ENCODE results near the gene NBEA.
"Not testable (repeated sequence)": the region's sequence is repeated elsewhere in the genome, so short reads cannot be mapped to it uniquely, and the experiment has no call there.

NBEA gene

DNA sequence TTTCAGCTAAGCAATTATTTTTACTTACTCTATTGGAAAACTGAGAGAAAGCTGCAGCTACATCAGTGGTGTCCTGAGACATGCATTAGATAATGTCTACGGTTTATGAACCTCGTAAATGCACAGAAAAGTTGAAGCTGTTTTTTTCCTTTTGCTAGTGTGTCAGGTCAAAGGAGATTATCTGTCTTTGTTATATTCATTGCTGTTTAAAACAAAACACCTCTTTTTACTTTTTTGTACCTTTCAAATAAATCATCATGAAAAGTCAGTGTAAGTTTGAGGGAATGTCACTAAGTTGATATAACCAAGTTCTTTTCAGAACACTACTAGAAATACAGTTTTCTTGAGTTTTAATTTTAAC lies 2.2 kb downstream of the NBEA start:
- no peak overlapping the region for H3K4me3 ChIP-seq (replicated peaks in 1 of 2; ENCODE audit: low read depth in 2 of 2, low read length in 2 of 2)
- TF ChIP-seq, protein P1, sequence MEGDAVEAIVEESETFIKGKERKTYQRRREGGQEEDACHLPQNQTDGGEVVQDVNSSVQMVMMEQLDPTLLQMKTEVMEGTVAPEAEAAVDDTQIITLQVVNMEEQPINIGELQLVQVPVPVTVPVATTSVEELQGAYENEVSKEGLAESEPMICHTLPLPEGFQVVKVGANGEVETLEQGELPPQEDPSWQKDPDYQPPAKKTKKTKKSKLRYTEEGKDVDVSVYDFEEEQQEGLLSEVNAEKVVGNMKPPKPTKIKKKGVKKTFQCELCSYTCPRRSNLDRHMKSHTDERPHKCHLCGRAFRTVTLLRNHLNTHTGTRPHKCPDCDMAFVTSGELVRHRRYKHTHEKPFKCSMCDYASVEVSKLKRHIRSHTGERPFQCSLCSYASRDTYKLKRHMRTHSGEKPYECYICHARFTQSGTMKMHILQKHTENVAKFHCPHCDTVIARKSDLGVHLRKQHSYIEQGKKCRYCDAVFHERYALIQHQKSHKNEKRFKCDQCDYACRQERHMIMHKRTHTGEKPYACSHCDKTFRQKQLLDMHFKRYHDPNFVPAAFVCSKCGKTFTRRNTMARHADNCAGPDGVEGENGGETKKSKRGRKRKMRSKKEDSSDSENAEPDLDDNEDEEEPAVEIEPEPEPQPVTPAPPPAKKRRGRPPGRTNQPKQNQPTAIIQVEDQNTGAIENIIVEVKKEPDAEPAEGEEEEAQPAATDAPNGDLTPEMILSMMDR (IDR thresholded peaks at IDR 0.05; ENCODE audit: low read depth, low read length): no peak
- DNase-seq (ENCODE audit: low read depth in 2 of 2): no peak

DNA sequence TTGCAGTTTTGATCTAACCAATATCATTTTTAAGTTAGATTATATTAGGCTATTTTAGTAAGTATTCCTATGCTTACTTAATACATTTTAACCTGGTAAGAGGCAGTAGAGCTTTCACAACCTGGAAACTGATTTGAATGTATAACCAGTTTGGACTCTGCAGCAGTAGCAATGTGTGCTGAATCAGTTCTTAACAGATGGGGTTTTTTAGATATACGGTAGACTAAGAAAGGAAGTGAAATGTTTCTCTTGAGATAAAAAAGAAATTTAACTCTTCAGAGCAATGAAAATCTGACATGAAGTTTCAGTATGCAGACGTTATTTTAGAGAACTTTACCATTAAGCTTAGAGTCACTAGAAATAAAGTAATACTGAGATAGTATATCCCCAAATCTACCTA lies 2.7 kb downstream of the NBEA start:
- TF ChIP-seq, protein P1 (IDR thresholded peaks at IDR 0.05; ENCODE audit: low read depth, low read length): no peak
- H3K4me3 ChIP-seq (replicated peaks in 1 of 2; ENCODE audit: low read depth in 2 of 2, low read length in 2 of 2): no peak overlapping the region
- DNase-seq (ENCODE audit: low read depth in 2 of 2): no peak

DNA sequence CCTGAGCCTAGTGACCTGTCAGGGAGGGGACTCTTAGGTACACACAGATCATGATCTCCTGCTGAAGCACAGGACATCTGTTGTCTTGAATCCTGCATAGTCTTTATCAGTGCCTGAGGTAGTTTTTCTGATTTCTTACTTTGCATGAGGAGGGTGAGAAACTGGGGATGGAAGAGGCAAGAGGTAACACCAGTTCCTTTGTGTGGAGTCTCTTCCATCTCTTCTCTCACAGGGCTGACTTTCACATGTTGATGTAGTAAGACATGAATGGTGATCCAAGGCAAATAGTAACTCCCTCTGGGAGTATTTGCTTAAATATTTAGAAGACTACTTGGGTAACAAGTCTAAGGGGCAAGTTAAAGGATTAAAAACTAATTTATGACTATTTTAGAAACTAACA lies 9.5 kb downstream of the NBEA start:
- TF ChIP-seq, protein P1 (IDR thresholded peaks at IDR 0.05; ENCODE audit: low read depth, low read length): no peak
- H3K4me3 ChIP-seq (replicated peaks in 1 of 2; ENCODE audit: low read depth in 2 of 2, low read length in 2 of 2): no peak overlapping the region
- DNase-seq (ENCODE audit: low read depth in 2 of 2): no peak

DNA sequence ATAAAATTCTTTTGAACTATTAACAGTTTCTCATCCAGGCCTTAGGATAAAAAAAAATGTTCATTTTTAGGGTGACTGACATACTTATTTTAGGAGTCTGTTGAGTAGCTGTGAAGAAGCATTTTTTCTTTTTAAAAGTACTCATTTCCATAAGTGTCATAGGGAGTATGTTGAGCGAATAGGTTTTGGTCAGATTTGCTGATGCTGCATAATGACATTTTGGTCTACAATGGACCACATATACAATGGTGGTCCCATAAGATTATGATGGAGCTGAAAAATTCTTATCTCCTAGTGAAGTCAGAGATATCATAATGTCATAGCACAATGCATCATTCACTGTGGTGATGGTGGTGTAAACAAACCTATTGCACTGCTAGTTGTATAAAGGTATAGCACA lies 17.4 kb downstream of the NBEA start:
- TF ChIP-seq, protein P1 (IDR thresholded peaks at IDR 0.05; ENCODE audit: low read depth, low read length): no peak
- no peak overlapping the region for H3K4me3 ChIP-seq (replicated peaks in 1 of 2; ENCODE audit: low read depth in 2 of 2, low read length in 2 of 2)
- DNase-seq (ENCODE audit: low read depth in 2 of 2): no peak

DNA sequence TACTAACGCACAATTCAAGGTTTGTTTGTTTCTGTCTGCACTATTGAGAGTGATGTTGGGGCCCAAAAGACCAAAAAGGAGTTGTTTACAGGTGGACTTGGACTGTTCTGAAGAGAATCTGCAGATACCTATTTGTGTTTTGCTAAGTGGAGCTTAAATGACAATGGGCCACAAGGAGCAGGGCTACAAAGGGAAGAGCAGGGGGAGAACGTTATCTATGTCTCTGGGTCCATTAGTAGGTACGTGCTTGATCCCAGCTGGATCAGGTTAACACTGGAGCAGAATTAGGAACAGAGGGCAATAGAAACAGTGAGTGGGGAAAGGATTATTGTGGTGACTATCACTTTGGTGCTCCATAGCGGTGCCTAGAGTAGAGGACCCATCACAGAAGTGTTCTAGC lies 22.5 kb downstream of the NBEA start:
- DNase-seq (ENCODE audit: low read depth in 2 of 2): no peak
- no peak overlapping the region for H3K4me3 ChIP-seq (replicated peaks in 1 of 2; ENCODE audit: low read depth in 2 of 2, low read length in 2 of 2)
- TF ChIP-seq, protein P1 (IDR thresholded peaks at IDR 0.05; ENCODE audit: low read depth, low read length): no peak

DNA sequence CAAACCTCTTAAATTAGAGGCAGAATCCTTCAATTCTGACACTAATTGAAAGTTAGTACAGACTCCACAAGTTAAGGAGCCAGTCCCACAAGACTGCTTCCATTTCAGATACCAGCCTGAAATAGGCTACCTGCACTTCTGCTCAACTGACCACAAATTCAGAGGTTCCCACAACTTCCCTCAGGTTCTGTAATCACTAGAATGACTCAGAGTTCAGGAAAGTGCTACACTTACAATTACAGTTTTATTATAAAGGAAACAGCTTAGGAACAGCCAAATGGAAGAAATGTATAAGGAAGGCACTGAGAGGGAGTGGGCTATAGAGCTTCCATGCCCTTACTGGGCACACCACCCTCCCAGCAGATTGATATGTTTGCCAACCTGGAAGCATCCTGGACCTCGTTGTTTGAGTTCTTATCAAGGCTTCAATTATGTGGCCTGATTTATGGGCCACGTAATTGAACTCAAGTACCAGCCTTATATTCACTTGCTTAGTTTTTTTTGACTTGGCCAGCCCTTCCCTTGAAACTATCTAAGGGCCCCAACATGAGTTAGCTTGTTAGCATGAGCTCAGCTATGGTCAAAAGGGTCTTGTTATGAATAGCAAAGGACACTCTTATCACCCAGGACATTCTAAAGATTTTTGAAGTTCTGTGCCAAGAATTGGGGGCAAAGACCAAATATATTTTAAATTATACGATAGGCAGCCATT lies 25.9 kb downstream of the NBEA start:
- TF ChIP-seq, protein P1 (IDR thresholded peaks at IDR 0.05; ENCODE audit: low read depth, low read length): no peak
- H3K4me3 ChIP-seq (replicated peaks in 1 of 2; ENCODE audit: low read depth in 2 of 2, low read length in 2 of 2): no peak overlapping the region
- no peak for DNase-seq (ENCODE audit: low read depth in 2 of 2)

DNA sequence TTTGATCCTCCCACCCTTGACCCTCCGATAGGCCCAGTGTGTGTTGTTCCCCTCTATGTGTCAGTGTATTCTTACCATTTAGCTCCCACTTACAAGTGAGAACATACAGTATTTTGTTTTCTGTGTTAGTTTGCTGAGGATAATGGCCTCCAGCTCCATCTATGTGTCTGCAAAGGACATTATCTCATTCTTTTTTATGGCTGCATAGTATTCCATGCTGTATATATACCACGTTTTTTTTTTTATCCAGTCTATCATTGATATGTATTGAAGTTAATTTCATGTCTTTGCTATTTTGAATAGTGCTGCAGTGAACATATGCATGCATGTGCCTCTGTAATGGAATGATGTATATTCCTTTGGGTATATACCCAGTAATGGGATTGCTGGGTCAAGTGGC lies 27.5 kb downstream of the NBEA start:
- not testable (repeated sequence) for H3K4me3 ChIP-seq (replicated peaks in 1 of 2; ENCODE audit: low read depth in 2 of 2, low read length in 2 of 2); DNase-seq (ENCODE audit: low read depth in 2 of 2)

Data from cardiac fibroblast (primary cell).